ENCODE results near the gene CPLANE2.

DNA sequence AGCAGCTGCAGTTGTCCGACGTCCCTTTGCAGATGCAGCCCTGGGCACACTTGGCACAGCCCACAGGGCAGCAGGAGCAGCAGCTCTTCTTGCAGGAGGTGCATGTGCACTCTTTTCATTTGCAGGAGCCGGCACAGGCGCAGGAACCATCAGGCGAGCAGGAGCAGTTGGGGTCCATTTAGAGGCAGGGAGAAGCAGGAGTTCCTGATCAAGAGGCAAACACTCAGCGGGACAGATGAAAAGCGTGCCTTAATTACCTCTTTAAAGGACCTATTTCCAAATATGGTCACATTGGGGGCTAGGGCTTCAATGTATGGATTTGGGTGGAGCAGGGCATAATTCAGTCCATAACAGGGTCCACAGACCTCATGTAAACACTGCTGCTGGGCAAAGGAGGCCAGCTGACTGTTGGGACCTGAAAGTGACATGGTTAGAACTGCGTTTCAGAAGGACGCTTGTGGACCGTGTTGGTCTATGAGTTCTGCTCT lies 4.3 kb upstream of the CPLANE2 start:
- TF ChIP-seq, protein P1, sequence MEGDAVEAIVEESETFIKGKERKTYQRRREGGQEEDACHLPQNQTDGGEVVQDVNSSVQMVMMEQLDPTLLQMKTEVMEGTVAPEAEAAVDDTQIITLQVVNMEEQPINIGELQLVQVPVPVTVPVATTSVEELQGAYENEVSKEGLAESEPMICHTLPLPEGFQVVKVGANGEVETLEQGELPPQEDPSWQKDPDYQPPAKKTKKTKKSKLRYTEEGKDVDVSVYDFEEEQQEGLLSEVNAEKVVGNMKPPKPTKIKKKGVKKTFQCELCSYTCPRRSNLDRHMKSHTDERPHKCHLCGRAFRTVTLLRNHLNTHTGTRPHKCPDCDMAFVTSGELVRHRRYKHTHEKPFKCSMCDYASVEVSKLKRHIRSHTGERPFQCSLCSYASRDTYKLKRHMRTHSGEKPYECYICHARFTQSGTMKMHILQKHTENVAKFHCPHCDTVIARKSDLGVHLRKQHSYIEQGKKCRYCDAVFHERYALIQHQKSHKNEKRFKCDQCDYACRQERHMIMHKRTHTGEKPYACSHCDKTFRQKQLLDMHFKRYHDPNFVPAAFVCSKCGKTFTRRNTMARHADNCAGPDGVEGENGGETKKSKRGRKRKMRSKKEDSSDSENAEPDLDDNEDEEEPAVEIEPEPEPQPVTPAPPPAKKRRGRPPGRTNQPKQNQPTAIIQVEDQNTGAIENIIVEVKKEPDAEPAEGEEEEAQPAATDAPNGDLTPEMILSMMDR (conservative IDR thresholded peaks at IDR 0.05) = no peak
- TF ChIP-seq ZFX (IDR thresholded peaks at IDR 0.05) = no peak
